GM12872 (cell line): Measurements from ENCODE around the gene ISOC1.

ENCODE experiments used
- CTCF ChIP-seq: IDR thresholded peaks from 3 replicates; pipeline ENCODE4 v1.5.1; 2011; ENCODE audit warnings: low read depth, mild to moderate bottlenecking, low read length, moderate library complexity; ENCODE audit not compliant: insufficient read depth

ISOC1 gene

GRCh38 chr5:129096382-129096991 is 1.9 kb downstream of the ISOC1 start:
- TF ChIP-seq CTCF, result no peak

GRCh38 chr5:129097498-129098296 is 3.1 kb downstream of the ISOC1 start:
- TF ChIP-seq CTCF, result no peak

GRCh38 chr5:129098488-129099183 is 4.1 kb downstream of the ISOC1 start:
- TF ChIP-seq CTCF, result no peak

- TF ChIP-seq CTCF, result no peak
These were observed 4.6 kb downstream of the ISOC1 start for GRCh38 chr5:129099184-129099569.

GRCh38 chr5:129101794-129102193 is 7.2 kb downstream of the ISOC1 start:
- no peak for TF ChIP-seq CTCF

- no peak for TF ChIP-seq CTCF
These were observed 8.8 kb downstream of the ISOC1 start for GRCh38 chr5:129103397-129103796.

GRCh38 chr5:129104915-129105455 is 10.4 kb downstream of the ISOC1 start:
- TF ChIP-seq CTCF, result no peak
